IPS-NIHi7 (cell line): ENCODE data around the gene SH3BGRL2.
A peak's percentile ranks its signal among the peaks of the same experiment; 100 is the strongest.
"Not testable (repeated sequence)": the region's sequence is repeated elsewhere in the genome, so short reads cannot be mapped to it uniquely, and the experiment has no call there.

Source experiments
- DNase-seq: peaks from one replicate; pipeline ENCODE4 v3.0.0; 2012; ENCODE audit warnings: mixed read lengths; ENCODE audit errors: extremely low spot score

The SH3BGRL2 gene

DNA sequence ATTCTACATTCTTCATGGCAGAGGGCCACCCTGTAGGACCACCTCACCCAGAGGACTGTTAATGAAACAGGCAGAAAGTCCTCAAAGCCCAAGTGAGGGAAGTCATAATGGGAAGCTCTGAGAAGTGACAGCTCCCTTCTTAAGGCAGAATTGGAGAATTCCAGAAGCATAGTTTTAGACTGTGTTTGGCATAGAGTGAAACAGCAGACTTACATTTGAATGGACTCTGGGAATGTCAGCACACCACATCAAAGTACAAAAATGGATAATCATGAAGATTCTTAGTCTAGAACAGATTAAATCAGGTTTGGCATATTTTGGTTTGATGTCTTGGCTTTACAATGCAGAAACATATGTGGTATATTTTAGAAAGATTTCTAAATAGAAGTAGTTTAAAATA, 17.9 kb downstream of the SH3BGRL2 start:
- DNase-seq: no peak

DNA sequence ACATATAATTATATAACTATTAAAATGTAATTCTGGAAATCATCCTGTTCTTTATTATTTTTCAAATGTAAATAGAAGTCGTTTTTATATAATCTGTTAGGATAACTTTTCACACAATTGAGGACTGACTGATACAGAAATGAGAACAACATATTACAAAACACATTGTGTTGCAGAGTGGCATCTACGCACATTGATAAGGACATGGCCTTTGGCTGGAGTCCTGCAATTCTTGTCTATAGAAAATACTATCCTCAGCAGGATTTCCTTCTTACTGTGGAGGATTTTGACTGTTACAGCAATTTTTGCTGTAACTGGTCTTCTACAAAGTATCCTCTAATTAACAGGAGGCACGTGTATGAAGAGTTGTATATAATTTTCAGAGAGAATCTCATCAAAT, 19.8 kb downstream of the SH3BGRL2 start:
- DNase-seq: no peak

DNA sequence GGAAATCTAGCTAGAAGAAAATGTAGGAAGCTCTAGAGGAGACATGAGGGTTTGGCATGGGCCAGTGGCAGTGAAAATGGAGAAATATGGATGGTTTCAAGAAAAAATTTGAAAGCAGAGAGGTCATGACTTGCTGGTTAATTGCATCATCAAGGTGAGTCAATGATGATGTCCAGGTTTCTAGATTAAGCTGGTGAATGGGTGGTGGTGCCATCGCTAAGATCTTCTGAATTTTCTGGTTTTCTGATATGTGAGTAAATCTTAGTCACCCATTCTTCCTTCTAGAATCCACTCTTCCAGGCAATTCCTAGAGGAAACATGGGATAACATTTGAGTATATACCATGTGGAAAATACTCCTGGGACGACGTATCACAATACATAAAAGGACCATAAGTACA, 25.0 kb downstream of the SH3BGRL2 start:
- no peak for DNase-seq

DNA sequence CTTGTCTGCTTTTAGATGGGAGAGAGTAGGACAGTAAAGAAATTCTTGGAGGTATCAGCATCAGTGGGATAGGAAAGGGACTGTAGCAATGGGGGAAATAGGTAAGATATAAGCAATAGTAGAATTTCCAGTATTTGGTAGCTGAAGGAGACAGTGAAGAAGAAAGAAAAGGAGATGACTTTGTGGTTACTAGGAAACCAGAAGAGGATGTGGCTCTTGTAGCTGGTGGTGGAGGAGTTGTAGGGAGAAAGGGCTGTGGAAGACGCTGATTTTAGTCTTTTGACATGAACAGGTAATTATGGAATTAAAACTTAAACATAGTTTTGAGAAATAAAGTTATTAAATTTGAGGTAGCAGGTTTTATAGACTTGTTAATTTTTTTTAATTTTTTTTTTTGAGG, 26.1 kb downstream of the SH3BGRL2 start:
- DNase-seq: no peak

DNA sequence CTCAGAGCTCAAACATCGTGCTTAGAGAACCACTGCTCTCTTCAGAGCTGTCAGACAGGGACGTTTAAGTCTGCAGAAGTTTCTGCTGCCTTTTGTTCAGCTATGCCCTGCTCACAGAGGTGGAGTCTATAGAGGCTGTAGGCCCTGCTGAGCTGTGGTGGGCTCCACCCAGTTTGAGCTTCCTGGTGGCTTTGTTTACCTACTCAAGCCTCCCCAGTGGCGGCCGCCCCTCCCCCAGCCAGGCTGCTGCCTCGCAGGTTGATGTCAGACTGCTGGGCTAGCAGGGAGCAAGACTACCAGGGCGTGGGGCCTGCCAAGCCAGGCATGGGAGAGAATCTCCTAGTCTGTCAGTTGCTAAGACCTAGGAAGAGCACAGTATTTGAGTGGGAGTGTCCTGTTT, 32.5 kb downstream of the SH3BGRL2 start:
- DNase-seq: peak; percentile 20

DNA sequence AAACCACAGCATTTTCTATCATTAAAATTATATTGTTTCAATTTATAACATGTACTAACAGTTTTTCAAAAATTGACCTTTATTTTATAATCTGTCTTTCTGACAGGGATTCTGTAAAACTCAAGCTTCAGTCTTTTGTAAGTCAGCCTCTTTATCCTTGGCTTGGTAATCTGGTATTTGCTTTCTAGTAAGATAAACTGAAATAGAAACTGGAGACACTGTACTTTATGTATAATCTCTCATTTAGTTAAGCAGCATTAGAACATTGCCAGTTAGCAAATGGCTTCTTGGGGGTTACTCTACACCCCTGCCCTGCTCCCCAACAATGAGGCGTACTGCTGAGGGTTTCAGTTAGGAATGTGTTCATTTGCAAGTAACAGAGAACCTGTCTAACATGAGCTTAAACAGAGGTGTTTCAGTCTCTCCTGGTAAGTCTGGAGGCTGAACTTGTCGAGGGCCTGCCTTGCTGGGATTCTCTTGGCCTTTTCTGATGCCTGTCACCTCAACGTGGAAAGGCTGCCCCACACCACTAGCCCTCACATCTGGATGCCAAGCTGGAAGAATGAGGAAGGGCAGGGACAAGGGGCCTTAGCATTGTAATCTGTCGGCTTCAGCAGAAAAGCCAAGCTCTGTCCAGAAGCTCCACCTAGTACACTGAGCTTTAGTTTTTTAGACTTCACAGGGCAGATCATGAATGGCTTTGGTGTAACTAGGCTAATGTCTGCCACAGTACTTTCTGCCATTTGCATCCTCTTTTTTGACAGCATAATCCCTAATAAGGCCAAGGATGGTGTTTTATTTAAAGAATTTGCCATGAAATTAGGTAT, 34.8 kb downstream of the SH3BGRL2 start:
- no peak for DNase-seq

DNA sequence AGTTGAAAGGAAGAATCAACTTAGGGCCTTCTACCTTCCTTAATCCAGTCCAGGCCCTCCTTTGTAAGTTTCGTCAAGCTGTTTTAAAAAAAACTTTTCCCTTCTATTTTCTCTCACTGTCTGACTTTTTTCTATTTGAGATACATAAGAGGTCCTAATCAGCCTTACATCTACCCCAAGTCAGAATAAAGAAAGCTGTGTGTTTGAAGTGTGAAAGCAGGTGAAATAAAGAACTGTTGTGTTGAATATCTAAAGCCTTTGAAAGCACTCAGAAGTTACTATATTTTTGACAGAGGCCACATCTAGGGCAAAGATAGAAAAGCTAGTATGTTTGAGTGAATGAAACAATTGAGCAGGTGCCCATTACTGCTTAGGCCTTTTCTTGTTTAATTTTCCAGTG, 35.5 kb downstream of the SH3BGRL2 start:
- no peak for DNase-seq

DNA sequence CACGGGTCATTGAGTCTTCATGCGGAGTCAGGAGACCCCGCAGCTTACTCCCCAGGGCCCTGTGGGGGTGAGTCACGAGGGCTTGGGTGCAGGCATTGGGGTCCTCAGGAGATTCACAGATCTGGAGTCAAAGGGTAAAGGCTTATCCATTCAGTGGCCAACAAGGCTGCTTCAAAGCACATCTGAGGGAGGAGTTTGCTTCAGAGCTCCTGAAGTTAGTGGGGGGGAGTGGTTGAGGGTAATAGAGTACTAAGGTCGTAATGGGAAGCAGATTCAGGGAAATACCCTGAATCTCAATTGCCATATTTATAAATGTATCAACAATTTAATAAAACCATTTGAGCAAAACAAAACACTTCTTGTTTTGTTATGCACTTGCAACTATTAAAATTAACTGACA, 37.3 kb downstream of the SH3BGRL2 start:
- DNase-seq: no peak

DNA sequence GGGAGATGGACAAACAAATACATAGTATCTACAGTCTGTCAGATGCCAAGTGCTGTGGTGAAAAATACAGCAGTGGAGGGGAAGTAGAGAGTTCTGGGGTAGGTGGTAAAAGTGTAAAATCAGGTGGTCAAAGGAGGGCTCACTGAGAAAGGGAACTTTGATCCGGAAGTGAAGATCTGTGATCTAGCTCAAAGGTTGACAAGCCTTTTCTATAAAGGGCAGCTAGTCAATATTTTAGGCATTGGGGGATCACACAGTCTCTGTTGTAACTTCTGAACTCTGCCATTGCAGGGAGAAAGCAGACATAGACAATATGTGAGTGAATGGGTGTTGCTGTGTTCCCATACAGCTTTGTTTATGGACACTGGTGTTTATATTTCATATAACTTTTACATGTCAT, 38.6 kb downstream of the SH3BGRL2 start:
- DNase-seq: no peak

DNA sequence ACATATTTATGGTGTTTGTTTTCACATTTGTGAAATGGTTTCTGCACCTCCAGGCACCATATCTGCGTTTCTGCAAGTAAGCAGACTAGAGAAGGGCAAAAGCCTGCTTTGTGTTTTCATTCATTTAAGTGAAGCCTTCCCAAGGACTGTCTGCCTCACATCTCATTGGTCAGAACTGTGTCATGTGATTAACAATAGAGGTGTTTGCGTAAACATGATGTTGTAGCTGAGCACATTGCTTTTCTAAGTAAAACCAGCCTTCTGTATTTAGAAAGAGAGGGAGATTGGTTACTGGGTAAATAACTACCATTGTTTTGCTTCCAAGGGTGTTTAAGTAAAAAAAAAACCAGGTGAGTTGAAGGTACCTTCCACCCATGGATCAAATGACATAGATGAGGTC, 39.7 kb downstream of the SH3BGRL2 start:
- peak; percentile 21 for DNase-seq

DNA sequence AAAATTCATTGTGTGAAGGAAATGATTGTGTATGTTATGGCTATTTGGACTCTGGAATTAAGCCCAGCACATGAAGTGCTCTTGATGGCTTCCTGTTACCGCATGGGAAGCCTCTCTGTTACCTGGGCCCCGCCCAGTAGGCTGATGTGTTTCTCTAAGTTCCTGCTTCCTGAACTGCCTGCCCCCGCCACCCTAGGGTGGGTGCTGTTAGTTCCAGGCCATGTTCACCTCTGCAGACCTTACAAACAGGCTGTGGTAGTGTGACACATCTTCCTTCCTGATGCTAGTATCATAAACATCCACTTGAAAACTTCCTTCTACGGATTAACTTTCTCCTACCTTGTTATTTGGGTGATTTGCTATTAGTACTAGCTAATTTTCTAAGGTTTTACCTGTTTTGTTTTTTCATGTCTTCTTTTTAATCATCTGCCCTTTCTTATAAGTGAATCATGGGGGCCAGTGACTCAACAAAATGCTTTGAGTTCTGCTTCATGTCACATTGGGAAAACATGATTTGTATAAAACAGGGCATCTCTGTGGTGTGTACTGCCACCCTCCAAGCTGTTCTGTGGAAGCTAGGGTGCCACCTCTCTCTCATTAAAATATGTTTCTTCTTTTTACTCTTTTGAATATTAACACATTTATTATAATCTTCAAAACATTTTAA, 40.6 kb downstream of the SH3BGRL2 start:
- no peak for DNase-seq

DNA sequence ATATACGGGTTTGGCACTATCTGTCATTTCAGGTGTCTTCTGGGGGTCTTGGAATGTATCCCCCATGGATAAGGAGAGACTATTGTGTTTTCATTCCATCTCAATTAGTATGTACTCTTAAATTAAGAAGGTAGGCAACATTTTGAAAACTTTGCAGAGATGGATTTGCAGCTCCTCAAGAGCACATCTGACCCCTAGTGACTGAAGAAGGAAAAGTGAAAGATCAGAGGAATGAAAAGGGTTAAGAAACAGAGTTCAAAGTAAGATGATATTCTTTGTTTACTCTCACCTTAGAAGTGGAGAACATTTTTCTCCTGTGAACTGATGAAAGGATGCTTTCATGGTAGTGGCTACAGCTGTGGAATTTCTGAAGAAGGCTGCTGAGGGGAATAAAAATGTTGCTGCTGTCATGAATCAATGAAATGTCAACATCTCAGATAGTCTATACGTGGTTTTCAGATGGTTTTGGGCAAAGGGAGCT, 41.5 kb downstream of the SH3BGRL2 start:
- DNase-seq: peak; percentile 16

DNA sequence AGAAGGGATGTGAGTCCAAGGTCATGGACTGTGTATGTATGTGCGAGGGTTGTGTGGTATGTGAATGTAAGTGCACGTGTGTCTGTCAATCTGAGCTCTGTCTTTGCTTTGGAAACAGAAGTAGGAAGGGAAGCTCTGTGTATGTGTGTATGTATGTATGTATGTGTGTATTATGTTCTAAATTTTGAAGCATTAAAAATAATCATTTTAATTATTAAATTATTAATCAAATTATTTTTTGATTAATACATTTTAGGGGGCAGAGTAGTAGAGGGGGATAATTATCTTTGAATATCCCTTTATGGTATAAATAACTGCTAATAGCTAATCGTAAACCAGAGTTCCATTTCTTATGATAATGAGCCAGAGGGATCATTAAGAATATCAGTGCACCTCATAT, 42.8 kb downstream of the SH3BGRL2 start:
- no peak for DNase-seq

DNA sequence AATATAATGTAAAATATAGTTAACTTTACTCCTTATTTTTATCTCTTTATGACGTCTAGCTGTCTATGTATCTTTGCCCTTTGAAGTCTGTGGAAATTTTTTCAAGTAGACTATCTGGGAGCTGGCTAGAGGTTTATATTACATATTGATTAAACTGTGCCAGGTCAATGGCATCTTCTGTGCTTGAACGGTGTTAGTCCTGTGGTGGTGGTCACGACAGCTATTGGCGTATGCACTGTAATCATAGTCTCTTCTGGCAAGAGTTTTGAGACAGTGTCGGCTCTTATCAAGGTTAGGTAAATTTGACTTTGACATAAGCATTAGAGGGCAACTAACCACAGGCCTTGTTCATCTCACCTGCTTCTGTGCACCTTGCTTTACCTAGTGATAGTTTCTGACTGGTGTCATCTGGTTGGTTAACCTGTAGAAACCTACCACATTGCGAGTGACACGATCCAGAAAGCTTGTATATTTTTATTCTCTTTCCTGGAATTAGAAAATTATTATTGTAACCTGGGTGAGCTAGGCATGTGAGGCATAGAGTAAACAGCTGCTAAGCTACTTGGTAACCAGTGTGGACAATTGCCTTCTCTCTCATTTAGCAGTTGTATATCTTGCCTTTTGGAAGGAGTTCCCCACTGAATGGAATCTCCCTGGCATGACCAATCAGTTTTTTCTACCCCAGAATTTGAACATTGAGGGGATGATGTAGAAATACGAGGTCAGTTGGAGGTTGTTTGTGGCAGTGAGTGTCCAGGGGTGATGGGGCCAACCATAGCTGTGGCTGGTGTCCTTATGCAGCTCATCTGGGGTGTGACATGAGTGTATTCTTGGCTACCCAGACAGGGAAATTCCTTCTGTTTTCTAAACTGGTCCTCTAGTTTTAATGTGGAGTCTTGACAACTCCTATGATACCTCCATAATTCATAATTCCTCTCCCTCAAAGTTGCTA, 45.9 kb downstream of the SH3BGRL2 start:
- DNase-seq: no peak

DNA sequence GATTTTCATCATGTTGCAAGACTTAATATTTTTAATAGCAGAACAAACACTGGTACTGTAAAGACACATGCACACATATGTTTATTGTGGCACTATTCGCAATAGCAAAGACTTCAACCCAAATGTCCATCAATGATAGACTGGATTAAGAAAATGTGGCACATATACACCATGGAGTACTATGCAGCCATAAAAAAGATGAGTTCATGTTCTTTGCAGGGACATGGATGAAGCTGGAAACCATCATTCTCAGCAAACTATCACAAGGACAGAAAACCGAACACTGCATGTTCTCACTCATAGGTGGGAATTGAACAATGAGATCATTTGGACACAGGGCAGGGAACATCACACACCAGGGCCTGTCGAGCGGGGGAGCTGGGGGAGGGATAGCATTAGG, 51.6 kb downstream of the SH3BGRL2 start:
- DNase-seq: not testable (repeated sequence)

DNA sequence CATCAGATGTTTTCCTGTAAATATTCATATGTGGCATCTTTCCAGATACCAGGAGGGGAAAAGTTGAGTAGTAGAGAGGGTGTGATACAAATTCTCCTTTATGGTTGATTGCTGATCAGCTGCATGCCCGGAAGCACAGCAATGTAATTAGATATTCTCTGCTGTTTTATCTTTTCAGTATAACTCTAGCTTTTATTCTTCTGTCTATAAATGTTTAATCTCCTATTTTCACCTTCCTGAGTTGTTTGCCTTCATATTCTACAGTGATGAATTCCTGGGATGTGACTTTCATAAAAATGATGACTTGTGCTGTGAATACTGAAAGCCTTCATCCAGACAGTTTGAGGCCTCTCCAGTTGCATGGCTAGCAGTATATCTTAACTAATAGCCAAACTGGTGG, 53.7 kb downstream of the SH3BGRL2 start:
- DNase-seq: no peak

DNA sequence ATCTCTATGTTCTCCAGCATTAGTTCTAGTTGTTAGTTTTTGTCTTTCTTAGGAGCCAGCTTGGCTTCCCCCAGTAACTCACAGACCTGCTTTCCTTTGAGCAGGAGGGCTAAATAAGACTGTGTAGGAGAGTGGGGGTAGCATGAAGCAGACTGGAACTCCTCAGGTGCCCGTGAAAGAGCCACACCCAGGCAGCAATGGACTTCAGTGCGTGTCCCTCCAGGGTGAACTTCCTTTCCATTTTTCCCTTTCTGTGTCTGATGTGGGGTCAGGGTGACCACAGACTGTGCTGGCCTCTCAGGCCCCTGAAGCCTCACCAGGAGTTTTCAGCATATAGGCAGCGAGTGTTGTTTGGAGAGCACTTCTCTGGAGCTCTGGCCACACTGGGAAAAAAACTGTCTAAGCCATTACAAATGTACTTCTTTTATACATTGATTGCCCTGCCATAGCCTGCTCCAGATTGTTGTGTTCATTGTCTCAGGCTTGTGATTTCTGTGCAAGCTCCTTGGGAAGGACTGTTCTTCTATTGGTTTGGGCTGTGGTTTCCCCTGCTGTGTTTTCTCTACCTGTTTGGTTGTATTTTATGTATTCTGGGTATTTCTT, 55.7 kb downstream of the SH3BGRL2 start:
- no peak for DNase-seq

DNA sequence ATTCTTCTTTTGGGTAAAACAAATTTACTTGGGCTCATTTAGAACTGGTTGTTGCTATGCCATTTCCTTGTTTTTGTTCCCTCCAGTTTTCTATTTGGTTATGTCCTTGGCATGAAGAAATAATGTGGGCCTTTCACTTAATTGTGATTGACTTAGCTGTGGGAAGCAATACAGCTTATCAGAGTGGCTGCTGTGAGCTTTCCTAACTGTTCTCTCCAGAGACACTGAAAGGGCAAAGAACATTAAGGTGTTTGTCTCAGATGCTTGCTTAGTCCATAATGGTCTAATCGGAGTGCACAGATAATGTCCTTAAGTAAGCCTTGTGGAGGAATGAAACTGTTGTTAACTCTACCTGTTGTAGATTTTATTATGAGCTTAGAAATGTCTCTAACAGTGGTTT, 56.6 kb downstream of the SH3BGRL2 start:
- DNase-seq: no peak

DNA sequence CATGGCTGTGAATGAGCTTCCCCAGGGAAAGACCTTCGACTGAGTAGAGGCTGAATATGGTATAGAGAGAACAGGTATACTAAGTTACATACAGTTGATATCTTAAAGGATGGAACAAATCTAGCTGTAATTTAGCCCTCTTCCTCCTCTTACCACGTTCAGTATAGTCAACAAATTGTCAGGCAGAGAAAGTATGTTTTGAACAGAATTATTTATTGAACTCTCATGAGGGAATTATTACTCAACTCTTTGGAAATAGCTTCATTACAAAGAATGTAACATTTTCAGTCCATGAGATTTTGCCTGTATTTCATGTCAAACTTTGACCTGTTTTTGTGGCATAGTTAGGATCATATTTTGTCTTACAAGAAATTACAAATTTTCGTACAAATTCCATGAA, 63.0 kb downstream of the SH3BGRL2 start:
- DNase-seq: no peak

DNA sequence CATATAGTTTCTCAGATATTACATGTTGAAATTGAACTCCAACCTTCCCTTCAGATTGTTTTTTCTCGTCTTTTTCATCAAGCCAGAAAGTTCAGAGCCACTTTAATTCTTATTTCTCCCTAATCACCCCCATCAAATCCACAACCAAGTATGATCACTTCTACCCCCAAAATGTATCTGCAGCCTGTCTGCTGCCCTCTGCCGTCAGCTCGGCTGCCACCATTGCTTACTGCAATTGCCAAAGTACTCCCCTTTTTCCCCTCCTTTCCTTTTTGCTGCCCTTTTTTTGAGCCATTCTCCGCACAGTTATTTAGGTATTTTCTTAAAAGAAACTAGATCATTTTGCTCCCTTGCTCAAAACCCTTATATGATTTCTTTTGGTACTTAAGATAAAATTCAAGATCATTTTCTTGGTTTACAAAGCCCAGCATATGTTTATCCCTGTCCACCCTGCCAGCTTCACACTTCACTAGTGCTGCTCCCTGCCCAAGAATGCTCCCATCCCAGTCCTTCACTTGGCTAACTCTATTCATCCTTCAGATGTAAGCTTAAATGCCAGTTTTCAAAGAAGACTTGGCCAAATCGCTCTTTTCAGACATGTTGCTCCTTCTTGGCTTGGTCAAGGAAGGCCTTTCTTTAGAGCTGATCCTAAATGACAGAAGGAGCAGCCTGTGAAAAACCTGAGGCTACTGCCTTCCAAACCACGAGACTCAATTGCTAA, 63.7 kb downstream of the SH3BGRL2 start:
- peak; percentile 38 for DNase-seq

DNA sequence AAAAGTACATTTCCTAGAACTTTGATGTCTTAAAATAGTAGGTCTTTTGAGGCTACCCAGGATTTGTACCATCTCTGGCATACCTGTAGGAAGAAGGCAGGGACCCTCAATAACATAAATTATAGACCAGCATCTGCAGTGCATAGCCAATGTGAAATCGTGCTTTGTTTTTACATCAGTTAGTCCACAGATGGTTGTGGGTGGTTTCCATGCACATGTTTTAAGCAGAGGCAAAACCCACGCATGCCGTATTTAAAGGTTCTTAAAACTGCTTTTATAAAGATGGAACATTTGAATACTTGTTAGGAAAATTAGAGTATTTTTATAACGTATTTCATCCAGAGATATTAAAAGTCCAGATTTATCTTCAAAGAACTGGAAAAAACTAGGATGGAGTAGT, 66.3 kb downstream of the SH3BGRL2 start:
- no peak for DNase-seq
